Measurements from ENCODE around the gene AHDC1. TPM values are rescaled to one million over a fixed set of nuclear protein-coding genes. Genes with fewer than 3 reads are reported as not detected.

AHDC1 gene
- total and polyA plus RNA-seq, 9 of the 15 experiments (the other 6 are each of a cell fraction or from before 2014, with no cell fraction given) = 0.21 to 36.4 (median 4.7) TPM

- TF ChIP-seq SRSF9 (IDR thresholded peaks at IDR 0.05; ENCODE audit: borderline replicate concordance, low read depth, low read length) = no peak
- TF ChIP-seq TBP (optimal IDR thresholded peaks at IDR 0.05; ENCODE audit: low read depth, low read length) = peak; percentile 43
These were observed 85.8 kb downstream of the AHDC1 start (continued) for GRCh38 chr1:27517907-27518718.

GRCh38 chr1:27517301-27517700 lies 86.6 kb downstream of the AHDC1 start:
- Histone ChIP-seq H3K27me3 (ENCODE audit: control insufficient read depth in 2 of 2, insufficient read depth in 2 of 2, low read length in 2 of 2) (no peaks in the 10 kb centered on the region), H3K36me3 (ENCODE audit: control insufficient read depth, insufficient read depth, low read length) (no peaks in the 10 kb centered on the region), H3K4me1 (replicated peaks in 1 of 2; ENCODE audit: control insufficient read depth in 2 of 2, insufficient read depth in 2 of 2, low read length in 2 of 2) (peaks cover 34 to 56% of the 10 kb centered on the region in 2 experiments), H3K9ac (ENCODE audit: insufficient read depth in 1 of 2, low read depth in 2 of 2, low read length in 2 of 2) (peak overlapping the region in 1 of 2 experiments; percentile 2; a peak in 1 of 4 replicates), H3K79me2 (ENCODE audit: control insufficient read depth, insufficient read depth, low read length) (no peaks in the 10 kb centered on the region), H2AFZ (ENCODE audit: low read depth, low read length) (peak overlapping the region; percentile 96), H3K27ac (ENCODE audit: extremely low read depth, low read depth, low read length) (no peak overlapping the region), H3K4me3 (no peak overlapping the region), H3K4me2 (ENCODE audit: insufficient read depth, low read length) (no peak overlapping the region), H3K9me1 (ENCODE audit: control insufficient read depth, insufficient read depth, low read length) (peaks cover 4% of the 10 kb centered on the region), H4K20me1 (replicated peaks; ENCODE audit: control insufficient read depth, insufficient read depth, low read length) (no peaks in the 10 kb centered on the region), H3K9me3 (replicated peaks; ENCODE audit: control insufficient read depth, insufficient read depth, low read depth, low read length) (no peaks in the 10 kb centered on the region)
- BruUV-seq (replicated peaks) = no TSS peak
- WGBS (ENCODE audit: insufficient coverage, low coverage, missing lambda C conversion rate) = 58% methylated on average over 2 of the region's 2 CpGs
- ChIA-PET POLR2A (interaction anchor here (0.6 to 1.7 kb wide), 2 partner anchors 18 to 21 kb away, joined by 3 to 4 read pairs; no protein-coding TSS in a partner anchor), CTCF (ENCODE audit: low intra/inter-chr PET ratio) (no interaction called here)
- in situ Hi-C loops (cut with MboI) = no loop called here
- DNase-seq (ENCODE audit: extremely low read depth in 1 of 4, low spot score in 3 of 4) (no peak), ATAC-seq (no peak), FAIRE-seq (no peak)
- intact Hi-C loops (cut with micrococcal nuclease) = no loop called here
- TF ChIP-seq CHD7 (IDR thresholded peaks at IDR 0.05; ENCODE audit: low read depth, low read length) = no peak
- TF ChIP-seq SRSF9 (IDR thresholded peaks at IDR 0.05; ENCODE audit: borderline replicate concordance, low read depth, low read length) = no peak
- no peak for TF ChIP-seq NFXL1 (CRISPR knock-in tag; IDR thresholded peaks at IDR 0.05)
- no peak for TF ChIP-seq ZBTB17 (CRISPR knock-in tag; IDR thresholded peaks at IDR 0.05)
- no peak for TF ChIP-seq TRIM24 (IDR thresholded peaks at IDR 0.05)
- no peak for TF ChIP-seq HIVEP1 (CRISPR knock-in tag; IDR thresholded peaks at IDR 0.05)
- no peak for TF ChIP-seq ATF1 (CRISPR knock-in tag; IDR thresholded peaks at IDR 0.05)
- TF ChIP-seq ATF1 (tag; IDR thresholded peaks at IDR 0.05) = no peak
- TF ChIP-seq NFE2L1 (tag; IDR thresholded peaks at IDR 0.05; ENCODE audit: borderline replicate concordance, low read depth) = no peak
- TF ChIP-seq MCM7 (IDR thresholded peaks at IDR 0.05) = no peak

Measured in K562 (cell line).